Ishikawa (cell line): ENCODE data around the gene CFAP46.
A peak's percentile ranks its signal among the peaks of the same experiment; 100 is the strongest.

Source experiments
- CEBPB ChIP-seq: IDR thresholded peaks from 2 replicates; pipeline ENCODE4 v1.6.1; 2012
- CREB1 ChIP-seq: IDR thresholded peaks from 2 replicates; pipeline ENCODE4 v1.6.1; 2012; ENCODE audit warnings: low read depth
- EP300 ChIP-seq: IDR thresholded peaks from 2 replicates; pipeline ENCODE4 v1.6.1; 2012; ENCODE audit warnings: borderline replicate concordance
- NFIC ChIP-seq: IDR thresholded peaks from 2 replicates; pipeline ENCODE4 v1.6.1; 2012
- RAD21 ChIP-seq: IDR thresholded peaks from 2 replicates; pipeline ENCODE4 v1.6.1; 2012; ENCODE audit warnings: low read depth
- TAF1 ChIP-seq: IDR thresholded peaks from 2 replicates; pipeline ENCODE4 v1.6.1; 2012; ENCODE audit warnings: low read depth, mild to moderate bottlenecking
- TEAD4 ChIP-seq: IDR thresholded peaks from 2 replicates; pipeline ENCODE4 v1.6.1; 2012
- YY1 ChIP-seq: IDR thresholded peaks from 2 replicates; pipeline ENCODE4 v1.6.1; 2012; ENCODE audit warnings: low read depth
- TF ChIP-seq, protein P1 (sequence below): IDR thresholded peaks from 2 replicates; pipeline ENCODE4 v1.6.1; 2012; ENCODE audit warnings: low read depth, mild to moderate bottlenecking
- TF ChIP-seq, protein P2 (sequence below): IDR thresholded peaks from 2 replicates; pipeline ENCODE4 v1.6.1; 2012
- TF ChIP-seq, protein P3 (sequence below): IDR thresholded peaks from 2 replicates; pipeline ENCODE4 v1.6.1; 2012

- TF ChIP-seq, protein P1, sequence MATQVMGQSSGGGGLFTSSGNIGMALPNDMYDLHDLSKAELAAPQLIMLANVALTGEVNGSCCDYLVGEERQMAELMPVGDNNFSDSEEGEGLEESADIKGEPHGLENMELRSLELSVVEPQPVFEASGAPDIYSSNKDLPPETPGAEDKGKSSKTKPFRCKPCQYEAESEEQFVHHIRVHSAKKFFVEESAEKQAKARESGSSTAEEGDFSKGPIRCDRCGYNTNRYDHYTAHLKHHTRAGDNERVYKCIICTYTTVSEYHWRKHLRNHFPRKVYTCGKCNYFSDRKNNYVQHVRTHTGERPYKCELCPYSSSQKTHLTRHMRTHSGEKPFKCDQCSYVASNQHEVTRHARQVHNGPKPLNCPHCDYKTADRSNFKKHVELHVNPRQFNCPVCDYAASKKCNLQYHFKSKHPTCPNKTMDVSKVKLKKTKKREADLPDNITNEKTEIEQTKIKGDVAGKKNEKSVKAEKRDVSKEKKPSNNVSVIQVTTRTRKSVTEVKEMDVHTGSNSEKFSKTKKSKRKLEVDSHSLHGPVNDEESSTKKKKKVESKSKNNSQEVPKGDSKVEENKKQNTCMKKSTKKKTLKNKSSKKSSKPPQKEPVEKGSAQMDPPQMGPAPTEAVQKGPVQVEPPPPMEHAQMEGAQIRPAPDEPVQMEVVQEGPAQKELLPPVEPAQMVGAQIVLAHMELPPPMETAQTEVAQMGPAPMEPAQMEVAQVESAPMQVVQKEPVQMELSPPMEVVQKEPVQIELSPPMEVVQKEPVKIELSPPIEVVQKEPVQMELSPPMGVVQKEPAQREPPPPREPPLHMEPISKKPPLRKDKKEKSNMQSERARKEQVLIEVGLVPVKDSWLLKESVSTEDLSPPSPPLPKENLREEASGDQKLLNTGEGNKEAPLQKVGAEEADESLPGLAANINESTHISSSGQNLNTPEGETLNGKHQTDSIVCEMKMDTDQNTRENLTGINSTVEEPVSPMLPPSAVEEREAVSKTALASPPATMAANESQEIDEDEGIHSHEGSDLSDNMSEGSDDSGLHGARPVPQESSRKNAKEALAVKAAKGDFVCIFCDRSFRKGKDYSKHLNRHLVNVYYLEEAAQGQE, result no peak
- no peak for TF ChIP-seq RAD21
- TF ChIP-seq YY1, result no peak
- TF ChIP-seq CREB1, result no peak
- TF ChIP-seq CEBPB, result no peak
- TF ChIP-seq EP300, result no peak
- TF ChIP-seq, protein P2, sequence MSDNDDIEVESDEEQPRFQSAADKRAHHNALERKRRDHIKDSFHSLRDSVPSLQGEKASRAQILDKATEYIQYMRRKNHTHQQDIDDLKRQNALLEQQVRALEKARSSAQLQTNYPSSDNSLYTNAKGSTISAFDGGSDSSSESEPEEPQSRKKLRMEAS, result peak; percentile 40; the same call in 1 of the 2 replicates
- no peak for TF ChIP-seq NFIC
- 0 out of 2 replicates have a peak, but pooled peaks have one; percentile 24 for TF ChIP-seq TAF1
- TF ChIP-seq, protein P3, sequence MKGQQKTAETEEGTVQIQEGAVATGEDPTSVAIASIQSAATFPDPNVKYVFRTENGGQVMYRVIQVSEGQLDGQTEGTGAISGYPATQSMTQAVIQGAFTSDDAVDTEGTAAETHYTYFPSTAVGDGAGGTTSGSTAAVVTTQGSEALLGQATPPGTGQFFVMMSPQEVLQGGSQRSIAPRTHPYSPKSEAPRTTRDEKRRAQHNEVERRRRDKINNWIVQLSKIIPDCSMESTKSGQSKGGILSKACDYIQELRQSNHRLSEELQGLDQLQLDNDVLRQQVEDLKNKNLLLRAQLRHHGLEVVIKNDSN, result no peak
- TF ChIP-seq TEAD4, result no peak
Measured at GRCh38 chr10:132961787-132962622, 19.6 kb upstream of the CFAP46 start.
